ENCODE data around the gene BCL2L1.

BCL2L1 gene

GRCh38 chr20:31682352-31682751 is 40.3 kb downstream of the BCL2L1 start:
- Histone ChIP-seq H3K18ac (ENCODE audit: low read length) (no peak overlapping the region), H3K23ac (ENCODE audit: low read length) (no peak overlapping the region), H3K36me3 (ENCODE audit: control insufficient read depth, insufficient read depth, low read length) (no peaks in the 10 kb centered on the region), H4K5ac (ENCODE audit: low read length) (no peak overlapping the region), H3K4ac (ENCODE audit: low read depth, low read length) (no peak overlapping the region), H3K27ac (ENCODE audit: low read depth, low read length) (no peak overlapping the region), H2BK15ac (replicated peaks; ENCODE audit: low read depth) (no peak overlapping the region), H3K79me1 (ENCODE audit: low read length) (peaks cover 8% of the 10 kb centered on the region), H3K27me3 (ENCODE audit: insufficient read depth, low read length, poor library complexity) (no peaks in the 10 kb centered on the region), H3K79me2 (ENCODE audit: control insufficient read depth, insufficient read depth, low read length) (no peaks in the 10 kb centered on the region), H3K4me1 (ENCODE audit: control insufficient read depth, low read depth, low read length) (peaks cover 9% of the 10 kb centered on the region), H4K8ac (ENCODE audit: low read depth, low read length) (no peak overlapping the region), H3K4me2 (ENCODE audit: low read length) (no peak overlapping the region), H2BK5ac (ENCODE audit: low read length) (no peak overlapping the region), H2AK5ac (ENCODE audit: low read length) (no peak overlapping the region), H3K9ac (ENCODE audit: low read length) (no peak overlapping the region), H3K4me3 (ENCODE audit: low read length) (no peak overlapping the region), H2BK120ac (ENCODE audit: low read depth, low read length) (no peak overlapping the region), H3K56ac (ENCODE audit: low read length) (no peak overlapping the region)
- WGBS (ENCODE audit: extremely low coverage, insufficient coverage, low lambda C conversion rate) = no CpG with 5 or more reads among the region's 3 CpGs
- DNase-seq = no peak

- H4K5ac ChIP-seq (ENCODE audit: low read length) = no peak overlapping the region
- no peak overlapping the region for H3K9ac ChIP-seq (ENCODE audit: low read length)
- no peak overlapping the region for H3K27ac ChIP-seq (ENCODE audit: low read depth, low read length)
- H3K4me2 ChIP-seq (ENCODE audit: low read length) = no peak overlapping the region
- no peaks in the 10 kb centered on the region for H3K36me3 ChIP-seq (ENCODE audit: control insufficient read depth, insufficient read depth, low read length)
- peaks cover 8% of the 10 kb centered on the region for H3K79me1 ChIP-seq (ENCODE audit: low read length)
- peaks cover 9% of the 10 kb centered on the region for H3K4me1 ChIP-seq (ENCODE audit: control insufficient read depth, low read depth, low read length)
- no peak overlapping the region for H2BK5ac ChIP-seq (ENCODE audit: low read length)
- H2BK120ac ChIP-seq (ENCODE audit: low read depth, low read length) = no peak overlapping the region
- no peak overlapping the region for H3K4ac ChIP-seq (ENCODE audit: low read depth, low read length)
- no peak overlapping the region for H3K56ac ChIP-seq (ENCODE audit: low read length)
- H4K8ac ChIP-seq (ENCODE audit: low read depth, low read length) = no peak overlapping the region
- H2AK5ac ChIP-seq (ENCODE audit: low read length) = no peak overlapping the region
- WGBS (ENCODE audit: extremely low coverage, insufficient coverage, low lambda C conversion rate) = no CpG with 5 or more reads among the region's 3 CpGs
- no peak overlapping the region for H3K4me3 ChIP-seq (ENCODE audit: low read length)
- H3K23ac ChIP-seq (ENCODE audit: low read length) = no peak overlapping the region
- H3K27me3 ChIP-seq (ENCODE audit: insufficient read depth, low read length, poor library complexity) = no peaks in the 10 kb centered on the region
- DNase-seq = no peak
- H2BK15ac ChIP-seq (replicated peaks; ENCODE audit: low read depth) = no peak overlapping the region
- no peaks in the 10 kb centered on the region for H3K79me2 ChIP-seq (ENCODE audit: control insufficient read depth, insufficient read depth, low read length)
- H3K18ac ChIP-seq (ENCODE audit: low read length) = no peak overlapping the region
Observed at GRCh38 chr20:31681769-31682168, 40.9 kb downstream of the BCL2L1 start.

GRCh38 chr20:31681128-31681727 is 41.4 kb downstream of the BCL2L1 start:
- Histone ChIP-seq H2AK5ac (ENCODE audit: low read length) (no peak overlapping the region), H4K8ac (ENCODE audit: low read depth, low read length) (no peak overlapping the region), H3K18ac (ENCODE audit: low read length) (no peak overlapping the region), H3K79me2 (ENCODE audit: control insufficient read depth, insufficient read depth, low read length) (no peaks in the 10 kb centered on the region), H3K23ac (ENCODE audit: low read length) (peak overlapping the region; percentile 35), H3K27me3 (ENCODE audit: insufficient read depth, low read length, poor library complexity) (no peaks in the 10 kb centered on the region), H4K5ac (ENCODE audit: low read length) (no peak overlapping the region), H3K27ac (ENCODE audit: low read depth, low read length) (no peak overlapping the region), H2BK120ac (ENCODE audit: low read depth, low read length) (no peak overlapping the region), H3K36me3 (ENCODE audit: control insufficient read depth, insufficient read depth, low read length) (no peaks in the 10 kb centered on the region), H3K79me1 (ENCODE audit: low read length) (peaks cover 8% of the 10 kb centered on the region), H3K9ac (ENCODE audit: low read length) (no peak overlapping the region), H3K4ac (ENCODE audit: low read depth, low read length) (no peak overlapping the region), H2BK15ac (replicated peaks; ENCODE audit: low read depth) (no peak overlapping the region), H2BK5ac (ENCODE audit: low read length) (no peak overlapping the region), H3K4me3 (ENCODE audit: low read length) (no peak overlapping the region), H3K4me2 (ENCODE audit: low read length) (no peak overlapping the region), H3K4me1 (ENCODE audit: control insufficient read depth, low read depth, low read length) (peaks cover 9% of the 10 kb centered on the region), H3K56ac (ENCODE audit: low read length) (no peak overlapping the region)
- DNase-seq = no peak
- no CpG with 5 or more reads among the region's 7 CpGs for WGBS (ENCODE audit: extremely low coverage, insufficient coverage, low lambda C conversion rate)

- Histone ChIP-seq H2BK15ac (replicated peaks; ENCODE audit: low read depth) (no peak overlapping the region), H3K79me1 (ENCODE audit: low read length) (peaks cover 10% of the 10 kb centered on the region), H4K5ac (ENCODE audit: low read length) (no peak overlapping the region), H3K4ac (ENCODE audit: low read depth, low read length) (no peak overlapping the region), H3K36me3 (ENCODE audit: control insufficient read depth, insufficient read depth, low read length) (no peaks in the 10 kb centered on the region), H3K9ac (ENCODE audit: low read length) (no peak overlapping the region), H3K18ac (ENCODE audit: low read length) (no peak overlapping the region), H2BK5ac (ENCODE audit: low read length) (no peak overlapping the region), H3K4me3 (ENCODE audit: low read length) (no peak overlapping the region), H3K56ac (ENCODE audit: low read length) (no peak overlapping the region), H2AK5ac (ENCODE audit: low read length) (no peak overlapping the region), H3K79me2 (ENCODE audit: control insufficient read depth, insufficient read depth, low read length) (no peaks in the 10 kb centered on the region), H3K4me1 (ENCODE audit: control insufficient read depth, low read depth, low read length) (peaks cover 16% of the 10 kb centered on the region), H4K8ac (ENCODE audit: low read depth, low read length) (no peak overlapping the region), H3K27ac (ENCODE audit: low read depth, low read length) (no peak overlapping the region), H2BK120ac (ENCODE audit: low read depth, low read length) (no peak overlapping the region), H3K23ac (ENCODE audit: low read length) (peak overlapping the region; percentile 35), H3K4me2 (ENCODE audit: low read length) (no peak overlapping the region), H3K27me3 (ENCODE audit: insufficient read depth, low read length, poor library complexity) (no peaks in the 10 kb centered on the region)
- DNase-seq = peak; percentile 33
- no CpG with 5 or more reads among the region's 7 CpGs for WGBS (ENCODE audit: extremely low coverage, insufficient coverage, low lambda C conversion rate)
Observed at GRCh38 chr20:31680286-31681127, 42.2 kb downstream of the BCL2L1 start.

GRCh38 chr20:31679357-31680285 is 43.0 kb downstream of the BCL2L1 start:
- H2BK5ac ChIP-seq (ENCODE audit: low read length) = no peak overlapping the region
- H2BK15ac ChIP-seq (replicated peaks; ENCODE audit: low read depth) = no peak overlapping the region
- no peak overlapping the region for H3K23ac ChIP-seq (ENCODE audit: low read length)
- no peak overlapping the region for H4K8ac ChIP-seq (ENCODE audit: low read depth, low read length)
- H3K36me3 ChIP-seq (ENCODE audit: control insufficient read depth, insufficient read depth, low read length) = no peaks in the 10 kb centered on the region
- H2BK120ac ChIP-seq (ENCODE audit: low read depth, low read length) = no peak overlapping the region
- H4K5ac ChIP-seq (ENCODE audit: low read length) = no peak overlapping the region
- H3K27ac ChIP-seq (ENCODE audit: low read depth, low read length) = no peak overlapping the region
- H3K4me2 ChIP-seq (ENCODE audit: low read length) = no peak overlapping the region
- H3K18ac ChIP-seq (ENCODE audit: low read length) = peak overlapping the region; percentile 55
- H3K4ac ChIP-seq (ENCODE audit: low read depth, low read length) = peak overlapping the region; percentile 62
- no peak overlapping the region for H3K4me3 ChIP-seq (ENCODE audit: low read length)
- peak overlapping the region; percentile 29 for H3K9ac ChIP-seq (ENCODE audit: low read length)
- no peak for DNase-seq
- no CpG with 5 or more reads among the region's 9 CpGs for WGBS (ENCODE audit: extremely low coverage, insufficient coverage, low lambda C conversion rate)
- peaks cover 10% of the 10 kb centered on the region for H3K79me1 ChIP-seq (ENCODE audit: low read length)
- H3K4me1 ChIP-seq (ENCODE audit: control insufficient read depth, low read depth, low read length) = peaks cover 21% of the 10 kb centered on the region
- no peaks in the 10 kb centered on the region for H3K27me3 ChIP-seq (ENCODE audit: insufficient read depth, low read length, poor library complexity)
- H3K79me2 ChIP-seq (ENCODE audit: control insufficient read depth, insufficient read depth, low read length) = no peaks in the 10 kb centered on the region
- peak overlapping the region; percentile 18 for H3K56ac ChIP-seq (ENCODE audit: low read length)
- H2AK5ac ChIP-seq (ENCODE audit: low read length) = no peak overlapping the region

Measured in mesendoderm (in vitro differentiated cells).